SK-N-MC (cell line): ENCODE results near the gene STK11IP.

Experiments
- EZH2 ChIP-seq: fragments of 200-600 bp; sonication (generic); IDR thresholded peaks from one replicate; pipeline ENCODE4 v1.6.1; 2017; ENCODE audit warnings: antibody characterized with exemption
- FOXP2 ChIP-seq: optimal IDR thresholded peaks from 2 replicates; pipeline ENCODE3; 2011; ENCODE audit warnings: mild to moderate bottlenecking, moderate library complexity; ENCODE audit not compliant: insufficient read depth; ENCODE audit errors: extremely low read length, control extremely low read depth
- POLR2AphosphoS5 ChIP-seq: IDR thresholded peaks from 2 replicates; pipeline ENCODE4 v1.6.1; 2012; ENCODE audit warnings: mild to moderate bottlenecking, low read depth, low read length, borderline replicate concordance

- TF ChIP-seq EZH2 (no peak), POLR2AphosphoS5 (no peak), FOXP2 (no peak)
Observed at GRCh38 chr2:219611866-219612576, 14.4 kb downstream of the STK11IP start.
